K562 (cell line): ENCODE results near the gene OR6K6. TPM values are rescaled to one million over a fixed set of nuclear protein-coding genes. Genes with fewer than 3 reads are reported as not detected.

Source experiments
- ARNT ChIP-seq, 2 experiments: fragments of 450-650 bp; IDR thresholded peaks; 2 replicates each; pipeline ENCODE4 v1.6.1; 2016; ENCODE audit warnings: mild to moderate bottlenecking in 1 of 2
- CBFB ChIP-seq: sonication (generic); formaldehyde crosslinking; IDR thresholded peaks from 2 replicates; pipeline ENCODE4 v1.4.0; 2020; ENCODE audit warnings: mild to moderate bottlenecking, missing genetic modification reagents
- CREBBP ChIP-seq: IDR thresholded peaks from one replicate; pipeline ENCODE4 v1.6.1; 2012; ENCODE audit warnings: low read depth, mild to moderate bottlenecking, control low read depth, inconsistent platforms, low read length
- ETV1 ChIP-seq: fragments of 450-650 bp; conservative IDR thresholded peaks from 2 replicates; pipeline ENCODE4 v1.6.1; 2016; ENCODE audit warnings: missing genetic modification characterization, control low read depth, low read depth, missing compliant biosample characterization
- EWSR1 ChIP-seq: fragments of 450-650 bp; IDR thresholded peaks from 2 replicates; pipeline ENCODE4 v1.6.1; 2018; ENCODE audit warnings: borderline replicate concordance, mild to moderate bottlenecking, low read depth, moderate library complexity; ENCODE audit not compliant: partially characterized antibody
- FIP1L1 ChIP-seq: fragments of 200-400 bp; formaldehyde crosslinking; IDR thresholded peaks from 2 replicates; pipeline ENCODE4 v1.6.1; 2018; ENCODE audit warnings: mild to moderate bottlenecking, low read depth, low read length; ENCODE audit not compliant: poor library complexity, severe bottlenecking
- HDAC3 ChIP-seq: fragments of 450-650 bp; IDR thresholded peaks from 2 replicates; pipeline ENCODE4 v1.6.1; 2018; ENCODE audit warnings: borderline replicate concordance, mild to moderate bottlenecking, moderate library complexity; ENCODE audit not compliant: partially characterized antibody
- JUND ChIP-seq, 2 experiments: IDR thresholded peaks; 2 replicates in 1 of 2; 3 replicates in 1 of 2; pipeline ENCODE4 v1.6.1; 2011; ENCODE audit warnings: borderline replicate concordance in 2 of 2, low read depth in 2 of 2, low read length in 2 of 2, improper control_type of control experiment in 1 of 2, missing biosample characterization in 1 of 2, missing genetic modification characterization in 1 of 2, missing genetic modification reagents in 1 of 2
- KDM1A ChIP-seq, 2 experiments: fragments of 450-650 bp; IDR thresholded peaks; 2 replicates each; pipeline ENCODE4 v1.6.1; 2016; ENCODE audit warnings: mild to moderate bottlenecking in 2 of 2
- PHF20 ChIP-seq: fragments of 450-650 bp; IDR thresholded peaks from 2 replicates; pipeline ENCODE4 v1.6.1; 2018; ENCODE audit not compliant: partially characterized antibody
- PPARD ChIP-seq: fragments of 250-450 bp; sonication (Bioruptor Pico); IDR thresholded peaks from 2 replicates; pipeline ENCODE4 v1.8.0; 2022; ENCODE audit warnings: inconsistent platforms, mild to moderate bottlenecking, moderate library complexity
- RBM34 ChIP-seq: fragments of 200-400 bp; formaldehyde crosslinking; IDR thresholded peaks from 2 replicates; pipeline ENCODE4 v1.6.1; 2018; ENCODE audit warnings: low read length, borderline replicate concordance; ENCODE audit not compliant: insufficient read depth
- RNF219 ChIP-seq: fragments of 250-450 bp; sonication (Bioruptor Pico); IDR thresholded peaks from 2 replicates; pipeline ENCODE4 v1.5.0; 2022; ENCODE audit warnings: mild to moderate bottlenecking
- SMAD1 ChIP-seq: fragments of 150-350 bp; IDR thresholded peaks from 2 replicates; pipeline ENCODE4 v1.6.1; 2014; ENCODE audit warnings: low read length, low read depth; ENCODE audit not compliant: partially characterized antibody
- SNIP1 ChIP-seq: fragments of 450-650 bp; IDR thresholded peaks from 2 replicates; pipeline ENCODE4 v1.7.1; 2017; ENCODE audit warnings: low read depth, mild to moderate bottlenecking
- ZNF232 ChIP-seq: sonication (generic); formaldehyde crosslinking; IDR thresholded peaks from 2 replicates; pipeline ENCODE4 v1.8.0; 2022; ENCODE audit warnings: mild to moderate bottlenecking, missing genetic modification reagents
- ZNF3 ChIP-seq: fragments of 250-450 bp; sonication (Bioruptor Pico); IDR thresholded peaks from 2 replicates; pipeline ENCODE4 v1.5.0; 2021; ENCODE audit warnings: mild to moderate bottlenecking, moderate library complexity
- ZNF561 ChIP-seq: fragments of 450-650 bp; formaldehyde crosslinking; conservative IDR thresholded peaks from 2 replicates; pipeline ENCODE4 v1.4.0; 2020; ENCODE audit warnings: mild to moderate bottlenecking, moderate library complexity
- ZNF57 ChIP-seq: fragments of 450-650 bp; formaldehyde crosslinking; IDR thresholded peaks from 2 replicates; pipeline ENCODE4 v1.4.0; 2020; ENCODE audit warnings: mild to moderate bottlenecking, moderate library complexity
- ZNF766 ChIP-seq: fragments of 200-800 bp; sonication (Bioruptor generic); conservative IDR thresholded peaks from 2 replicates; pipeline ENCODE4 v1.6.1; 2016; ENCODE audit warnings: missing genetic modification characterization, missing compliant biosample characterization
- ZNF830 ChIP-seq: fragments of 250-450 bp; sonication (Bioruptor Pico); IDR thresholded peaks from 2 replicates; pipeline ENCODE4 v1.5.0; 2021; ENCODE audit warnings: mild to moderate bottlenecking
- polyA plus RNA-seq, 8 experiments: library from polyadenylated mRNA; depleted of rRNA in 4 of 8; stranded (reverse) in 5 of 8; unstranded in 3 of 8; fragments of >200 nt; fragmentation: Nextera tagmentation in 2 of 8; fragmentation: Illumina TruSeq in 1 of 8; extraction: Ambion mirVana in 2 of 8; extraction: Trizol in 1 of 8; gene quantifications; 2 replicates each; pipeline versions ENCODE4 v1.2.1 to v1.2.3, GENCODE V29; 2011 to 2014; ENCODE audit warnings: inconsistent platforms in 1 of 8, missing spikeins in 1 of 8
- total RNA-seq, 7 experiments: library from RNA; depleted of rRNA in 6 of 7; stranded (reverse); fragments of >200 nt in 6 of 7; fragmentation: Illumina TruSeq in 2 of 7; extraction: Trizol in 2 of 7; gene quantifications; 2 replicates each; pipeline versions ENCODE4 v1.2.1 to v1.2.3, GENCODE V29; 2011 to 2021; ENCODE audit warnings: low replicate concordance in 1 of 7
- TF ChIP-seq, protein P1 (sequence below): fragments of 450-650 bp; IDR thresholded peaks from 2 replicates; pipeline ENCODE4 v1.7.1; 2018; ENCODE audit warnings: mild to moderate bottlenecking, low read depth; ENCODE audit not compliant: partially characterized antibody

Gene OR6K6
- total and polyA plus RNA-seq, 9 of the 15 experiments (the other 6 are each of a cell fraction or from before 2014, with no cell fraction given) = not detected

- TF ChIP-seq EWSR1 (no peak), JUND (IDR thresholded peaks at IDR 0.05; ENCODE audit: borderline replicate concordance, low read depth, low read length) (peak; percentile 5; the same call in 1 of the 2 replicates), JUND (tag; IDR thresholded peaks at IDR 0.05; ENCODE audit: borderline replicate concordance, low read depth, low read length) (no peak), ZNF766 (CRISPR knock-in tag) (no peak), ZNF232 (CRISPR knock-in tag) (no peak), RBM34 (no peak), ZNF561 (no peak), PHF20 (no peak), CBFB (CRISPR knock-in tag) (no peak), ZNF3 (no peak), ETV1 (tag) (peak; percentile 46), ZNF830 (CRISPR knock-in tag) (no peak), PPARD (CRISPR knock-in tag) (no peak), ARNT (IDR thresholded peaks at IDR 0.05) (no peak), CREBBP (no peak), RNF219 (CRISPR knock-in tag) (no peak), HDAC3 (no peak), ZNF57 (CRISPR knock-in tag) (no peak), KDM1A (IDR thresholded peaks at IDR 0.05) (peak in 1 of 2 experiments; percentile 17; a peak in 1 of 4 replicates), SNIP1 (no peak), FIP1L1 (no peak), SMAD1 (no peak)
- TF ChIP-seq, protein P1, sequence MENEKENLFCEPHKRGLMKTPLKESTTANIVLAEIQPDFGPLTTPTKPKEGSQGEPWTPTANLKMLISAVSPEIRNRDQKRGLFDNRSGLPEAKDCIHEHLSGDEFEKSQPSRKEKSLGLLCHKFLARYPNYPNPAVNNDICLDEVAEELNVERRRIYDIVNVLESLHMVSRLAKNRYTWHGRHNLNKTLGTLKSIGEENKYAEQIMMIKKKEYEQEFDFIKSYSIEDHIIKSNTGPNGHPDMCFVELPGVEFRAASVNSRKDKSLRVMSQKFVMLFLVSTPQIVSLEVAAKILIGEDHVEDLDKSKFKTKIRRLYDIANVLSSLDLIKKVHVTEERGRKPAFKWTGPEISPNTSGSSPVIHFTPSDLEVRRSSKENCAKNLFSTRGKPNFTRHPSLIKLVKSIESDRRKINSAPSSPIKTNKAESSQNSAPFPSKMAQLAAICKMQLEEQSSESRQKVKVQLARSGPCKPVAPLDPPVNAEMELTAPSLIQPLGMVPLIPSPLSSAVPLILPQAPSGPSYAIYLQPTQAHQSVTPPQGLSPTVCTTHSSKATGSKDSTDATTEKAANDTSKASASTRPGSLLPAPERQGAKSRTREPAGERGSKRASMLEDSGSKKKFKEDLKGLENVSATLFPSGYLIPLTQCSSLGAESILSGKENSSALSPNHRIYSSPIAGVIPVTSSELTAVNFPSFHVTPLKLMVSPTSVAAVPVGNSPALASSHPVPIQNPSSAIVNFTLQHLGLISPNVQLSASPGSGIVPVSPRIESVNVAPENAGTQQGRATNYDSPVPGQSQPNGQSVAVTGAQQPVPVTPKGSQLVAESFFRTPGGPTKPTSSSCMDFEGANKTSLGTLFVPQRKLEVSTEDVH = no peak
- TF ChIP-seq, all 486 proteins: peak for 27
Measured at GRCh38 chr1:158728510-158729225, 25.9 kb upstream of the OR6K6 start (continued).
